HG03025 (cell line): ENCODE measurements around the gene ZNF28.
"Not testable (repeated sequence)": the region's sequence is repeated elsewhere in the genome, so short reads cannot be mapped to it uniquely, and the experiment has no call there.

ENCODE experiments used
- ATAC-seq: cut with Tn5 transposase; IDR thresholded peaks from one replicate; pipeline ENCODE4 v1.9.1; 2021; ENCODE audit warnings: mild to moderate bottlenecking, moderate library complexity; ENCODE audit not compliant: unreplicated experiment, low FRiP score

Gene ZNF28

GRCh38 chr19:52821204-52821960 lies at the start of gene ZNF28:
Gene ZNF28, minus strand, starts transcription at chr19:52821633. Its CDS starts 3,675 bp downstream, at chr19:52817958.
- ATAC-seq: peak; percentile 87

GRCh38 chr19:52868031-52868430 lies 46.6 kb upstream of the ZNF28 start:
- not testable (repeated sequence) for ATAC-seq

- peak; percentile 91 for ATAC-seq
Observed at GRCh38 chr19:52857378-52858191, 36.2 kb upstream of the ZNF28 start, which contains the start of gene ZNF468. Gene ZNF468, minus strand, starts transcription at chr19:52857619. Its CDS starts 3,347 bp downstream, at chr19:52854272.

GRCh38 chr19:52856540-52857377 lies 35.3 kb upstream of the ZNF28 start:
- peak; percentile 16 for ATAC-seq

GRCh38 chr19:52847352-52847751 lies 25.9 kb upstream of the ZNF28 start:
- not testable (repeated sequence) for ATAC-seq

- ATAC-seq: not testable (repeated sequence)
Observed at GRCh38 chr19:52840825-52841465, 19.5 kb upstream of the ZNF28 start.

GRCh38 chr19:52834289-52834688 lies 12.9 kb upstream of the ZNF28 start:
- ATAC-seq: not testable (repeated sequence)

GRCh38 chr19:52833541-52833940 lies 12.1 kb upstream of the ZNF28 start:
- not testable (repeated sequence) for ATAC-seq

- not testable (repeated sequence) for ATAC-seq
Observed at GRCh38 chr19:52829866-52830265, 8.4 kb upstream of the ZNF28 start.

GRCh38 chr19:52825765-52826164 lies 4.3 kb upstream of the ZNF28 start:
- no peak for ATAC-seq

- no peak for ATAC-seq
Observed at GRCh38 chr19:52823676-52824075, 2.2 kb upstream of the ZNF28 start.

- not testable (repeated sequence) for ATAC-seq
Observed at GRCh38 chr19:52820472-52821203, 795 bp downstream of the ZNF28 start.

GRCh38 chr19:52809801-52810200 lies 11.6 kb downstream of the ZNF28 start:
- no peak for ATAC-seq

GRCh38 chr19:52799950-52800640 lies 21.3 kb downstream of the ZNF28 start:
- ATAC-seq: not testable (repeated sequence)

- no peak for ATAC-seq
Observed at GRCh38 chr19:52789440-52789839, 32.0 kb downstream of the ZNF28 start.

- ATAC-seq: peak; percentile 88
Observed at GRCh38 chr19:52786464-52787354, 34.7 kb downstream of the ZNF28 start, which contains the start of gene ZNF600. Gene ZNF600, minus strand, starts transcription at chr19:52786791. Its CDS starts 7,903 bp downstream, at chr19:52778888.

GRCh38 chr19:52786078-52786463 lies 35.4 kb downstream of the ZNF28 start:
- ATAC-seq: peak; percentile 39

- no peak for ATAC-seq
Observed at GRCh38 chr19:52785506-52785905, 35.9 kb downstream of the ZNF28 start.
